ENCODE results near the gene TTC9B. TPM values are rescaled to one million over a fixed set of nuclear protein-coding genes. Genes with fewer than 3 reads are reported as not detected.
"Not testable (repeated sequence)": the region's sequence is repeated elsewhere in the genome, so short reads cannot be mapped to it uniquely, and the experiment has no call there.

Gene TTC9B
- total RNA-seq, 2 donors from 2014 or later: not detected

DNA sequence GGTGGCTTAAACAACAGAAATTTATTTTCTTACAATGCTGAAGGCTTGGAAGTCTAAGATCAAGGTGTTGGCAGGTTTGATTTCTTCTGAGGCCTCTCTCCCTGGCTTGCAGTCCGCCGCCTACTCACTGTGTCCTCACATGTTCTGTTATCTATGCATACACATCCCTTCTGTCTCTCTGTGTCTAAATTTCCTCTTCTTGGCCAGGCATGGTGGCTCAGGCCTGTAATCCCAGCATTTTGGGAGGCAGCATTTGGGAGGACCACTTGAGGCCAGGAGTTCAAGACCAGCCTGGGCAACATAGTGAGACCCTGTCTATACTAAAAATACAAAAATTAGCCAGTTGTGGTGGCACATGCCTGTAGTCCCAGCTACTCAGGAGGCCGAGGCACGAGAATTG lies 46.9 kb downstream of the TTC9B start:
- H3K36me3 Mint-ChIP-seq; H3K9me3 Mint-ChIP-seq; ATAC-seq; H3K27me3 Mint-ChIP-seq; H3K4me1 Mint-ChIP-seq (ENCODE audit: low read depth in 2 of 2); H3K27ac Mint-ChIP-seq; H3K4me3 Mint-ChIP-seq; DNase-seq (ENCODE audit: low spot score): not testable (repeated sequence)

- DNase-seq (ENCODE audit: low spot score); ATAC-seq; H3K27me3 Mint-ChIP-seq; H3K4me3 Mint-ChIP-seq; H3K4me1 Mint-ChIP-seq (ENCODE audit: low read depth in 2 of 2); H3K9me3 Mint-ChIP-seq; H3K36me3 Mint-ChIP-seq; H3K27ac Mint-ChIP-seq: not testable (repeated sequence)
These were observed 47.7 kb downstream of the TTC9B start for GRCh38 chr19:40170303-40170989.

DNA sequence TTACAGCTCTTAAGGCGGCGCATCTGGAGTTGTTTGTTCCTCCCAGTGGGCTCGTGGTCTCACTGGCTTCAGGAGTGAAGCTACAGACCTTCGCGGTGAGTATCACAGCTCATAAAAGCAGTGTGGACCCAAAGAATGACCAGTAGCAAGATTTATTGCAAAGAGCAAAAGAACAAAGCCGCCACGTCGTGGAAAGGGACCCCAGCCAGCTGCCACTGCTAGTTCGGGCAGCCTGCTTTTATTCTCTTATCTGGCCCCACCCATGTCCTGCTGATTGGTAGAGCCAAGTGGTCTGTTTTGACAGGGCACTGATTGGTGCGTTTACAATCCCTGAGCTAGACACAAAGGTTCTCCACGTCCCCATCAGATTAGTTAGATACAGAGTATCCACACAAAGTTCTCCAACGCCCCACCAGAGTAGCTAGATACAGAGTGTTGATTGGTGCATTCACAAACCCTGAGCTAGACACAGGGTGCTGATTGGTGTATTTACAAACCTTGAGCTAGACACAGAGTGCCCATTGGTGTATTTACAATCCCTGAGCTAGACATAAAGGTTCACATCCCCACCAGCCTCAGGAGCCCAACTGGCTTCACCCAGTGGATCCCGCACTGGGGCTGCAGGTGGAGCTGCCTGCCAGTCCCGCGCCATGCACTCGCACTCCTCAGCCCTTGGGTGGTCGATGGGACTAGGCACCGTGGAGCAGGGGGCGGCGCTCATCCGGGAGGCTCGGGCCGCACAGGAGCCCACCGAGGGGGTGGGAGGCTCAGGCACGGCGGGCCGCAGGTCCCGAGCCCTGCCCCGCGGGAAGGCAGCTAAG lies 48.5 kb downstream of the TTC9B start:
- H3K27me3 Mint-ChIP-seq; H3K4me3 Mint-ChIP-seq; DNase-seq (ENCODE audit: low spot score); H3K4me1 Mint-ChIP-seq (ENCODE audit: low read depth in 2 of 2); H3K27ac Mint-ChIP-seq; ATAC-seq; H3K9me3 Mint-ChIP-seq; H3K36me3 Mint-ChIP-seq: not testable (repeated sequence)

Other genes starting within 250 kb of the TTC9B start
- gene PSMC4, start 247.2 kb downstream of the TTC9B start, total RNA-seq: 100 to 1,000 TPM; 163 to 165 TPM
- 1 to 10 TPM; 3.7 to 7.4 TPM for gene ZNF546, start 221.3 kb downstream of the TTC9B start, total RNA-seq
- 10 to 100 TPM; 30.7 to 35.2 TPM for gene ZNF780B, start 162.2 kb downstream of the TTC9B start, total RNA-seq
- 10 to 100 TPM; 24.2 to 26.3 TPM for gene ZNF780A, start 127.4 kb downstream of the TTC9B start, total RNA-seq
- gene MAP3K10, start 27.0 kb downstream of the TTC9B start, total RNA-seq: 10 to 100 TPM; 13.2 to 28.4 TPM
- under 1 TPM in 1 of 2 donors, not detected in 1; 0.98 TPM for gene CCNP, start 8.3 kb upstream of the TTC9B start, total RNA-seq
- 100 to 1,000 TPM; 131 to 180 TPM for gene AKT2, start 67.0 kb upstream of the TTC9B start, total RNA-seq
- gene C19orf47, start 130.0 kb upstream of the TTC9B start, total RNA-seq: 10 to 100 TPM; 18.1 to 33.5 TPM
- gene PLD3, start 130.3 kb upstream of the TTC9B start, total RNA-seq: 10 to 100 TPM; 67.4 to 92.0 TPM
- gene HIPK4, start 171.8 kb upstream of the TTC9B start, total RNA-seq: not detected
- gene PRX, start 195.0 kb upstream of the TTC9B start, total RNA-seq: under 1 TPM; 0.48 to 0.78 TPM
- 10 to 100 TPM; 11.2 to 21.5 TPM for gene SERTAD1, start 207.6 kb upstream of the TTC9B start, total RNA-seq
- 10 to 100 TPM; 12.8 to 13.2 TPM for gene SERTAD3, start 226.0 kb upstream of the TTC9B start, total RNA-seq
- gene BLVRB, start 247.4 kb upstream of the TTC9B start, total RNA-seq: 1 to 10 TPM; 4.6 to 5.3 TPM
- gene SPTBN4, start 248.6 kb upstream of the TTC9B start, total RNA-seq: not detected